Measurements from ENCODE around the gene RETSAT.

The RETSAT gene

GRCh38 chr2:85302121-85302520, 52.2 kb downstream of the RETSAT start:
- no peak for DNase-seq

Measured in fibroblast of upper back skin (primary cell).